Activated CD4-positive, alpha-beta T cell treated with anti-CD3 and anti-CD28 coated beads, Interleukin-2, amount 50 U/mL, for 24 hours (primary cell): ENCODE results near the gene GATA3.
"Not testable (repeated sequence)": the region's sequence is repeated elsewhere in the genome, so short reads cannot be mapped to it uniquely, and the experiment has no call there.

Source experiments
- DNase-seq, 2 donors: peaks; one replicate each; pipeline ENCODE4 v3.0.0-alpha.2; 2020; ENCODE audit warnings: low read depth in 1 of 2, low spot score in 1 of 2

The GATA3 gene

GRCh38 chr10:8054494-8055407 lies at the start of gene GATA3:
Gene GATA3 (plus strand): TSS chr10:8054688. CDS start chr10:8055656, 968 bp downstream.
- DNase-seq = peak in 1 of 2 donors; percentile 72

GRCh38 chr10:8006274-8006999 lies 48.1 kb upstream of the GATA3 start:
- no peak for DNase-seq

- DNase-seq = no peak
Measured at GRCh38 chr10:8009031-8009430, 45.5 kb upstream of the GATA3 start.

GRCh38 chr10:8013006-8013405 lies 41.5 kb upstream of the GATA3 start:
- DNase-seq = no peak

GRCh38 chr10:8013619-8014018 lies 40.9 kb upstream of the GATA3 start:
- DNase-seq = no peak

- DNase-seq = no peak
Measured at GRCh38 chr10:8014649-8015048, 39.8 kb upstream of the GATA3 start.

GRCh38 chr10:8017277-8017676 lies 37.2 kb upstream of the GATA3 start:
- DNase-seq = no peak

GRCh38 chr10:8023321-8023720 lies 31.2 kb upstream of the GATA3 start:
- no peak for DNase-seq

- DNase-seq = no peak
Measured at GRCh38 chr10:8023851-8024250, 30.6 kb upstream of the GATA3 start.

- no peak for DNase-seq
Measured at GRCh38 chr10:8026349-8027259, 27.9 kb upstream of the GATA3 start.

- DNase-seq = not testable (repeated sequence)
Measured at GRCh38 chr10:8031211-8031610, 23.3 kb upstream of the GATA3 start.

- no peak for DNase-seq
Measured at GRCh38 chr10:8032558-8032957, 21.9 kb upstream of the GATA3 start.

GRCh38 chr10:8033812-8034465 lies 20.5 kb upstream of the GATA3 start:
- no peak for DNase-seq

- DNase-seq = no peak
Measured at GRCh38 chr10:8034466-8035005, 20.0 kb upstream of the GATA3 start.

- no peak for DNase-seq
Measured at GRCh38 chr10:8035006-8035640, 19.4 kb upstream of the GATA3 start.

GRCh38 chr10:8035641-8036470 lies 18.6 kb upstream of the GATA3 start:
- DNase-seq = no peak

GRCh38 chr10:8036506-8037198 lies 17.8 kb upstream of the GATA3 start:
- DNase-seq = no peak

- DNase-seq = no peak
Measured at GRCh38 chr10:8037199-8037801, 17.2 kb upstream of the GATA3 start.
